ENCODE results near the gene PCBP3. TPM values are rescaled to one million over a fixed set of nuclear protein-coding genes. Genes with fewer than 3 reads are reported as not detected.
"Not testable (repeated sequence)": the region's sequence is repeated elsewhere in the genome, so short reads cannot be mapped to it uniquely, and the experiment has no call there.

PCBP3 gene
- total RNA-seq, 2 experiments from 2014 or later, result 5.3 to 6.6 TPM

- Mint-ChIP-seq H3K27ac (no peak overlapping the region), H3K27me3 (peaks cover 4% of the 10 kb centered on the region), H3K9me3 (no peaks in the 10 kb centered on the region), H3K36me3 (no peaks in the 10 kb centered on the region), H3K4me3 (no peak overlapping the region), H3K4me1 (ENCODE audit: low read depth) (peaks cover 20% of the 10 kb centered on the region)
- CTCF ChIA-PET, result interaction anchor here (1.2 kb wide), 1 partner anchor 46 kb away, joined by 3 read pairs; no protein-coding TSS in a partner anchor
- no peak for DNase-seq
- POLR2A ChIA-PET, result no interaction called here
- intact Hi-C loops (cut with micrococcal nuclease), result no loop called here
These were observed 233.1 kb downstream of the PCBP3 start for GRCh38 chr21:45876381-45877170.

DNA sequence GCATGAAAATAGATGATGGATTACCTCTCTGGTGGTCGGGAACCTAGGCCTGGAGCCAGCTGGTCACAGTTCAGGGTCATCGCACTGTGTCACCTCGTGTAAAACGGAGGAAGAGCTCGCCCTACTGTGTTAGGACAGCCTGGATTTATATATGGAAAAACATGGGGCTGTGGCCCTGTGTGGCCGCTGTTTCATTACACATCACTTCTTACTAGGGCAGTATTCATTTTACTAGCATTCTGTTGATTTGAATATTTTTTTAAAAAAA is 233.6 kb downstream of the PCBP3 start:
- no peak for DNase-seq
- H3K36me3 Mint-ChIP-seq, result no peaks in the 10 kb centered on the region
- peaks cover 23% of the 10 kb centered on the region for H3K4me1 Mint-ChIP-seq (ENCODE audit: low read depth)
- H3K27ac Mint-ChIP-seq, result no peak overlapping the region
- H3K4me3 Mint-ChIP-seq, result no peak overlapping the region
- CTCF ChIA-PET, result interaction anchor here (1.2 kb wide), 1 partner anchor 46 kb away, joined by 3 read pairs; no protein-coding TSS in a partner anchor
- intact Hi-C loops (cut with micrococcal nuclease), result no loop called here
- POLR2A ChIA-PET, result no interaction called here
- peaks cover 4% of the 10 kb centered on the region for H3K27me3 Mint-ChIP-seq
- H3K9me3 Mint-ChIP-seq, result no peaks in the 10 kb centered on the region

DNA sequence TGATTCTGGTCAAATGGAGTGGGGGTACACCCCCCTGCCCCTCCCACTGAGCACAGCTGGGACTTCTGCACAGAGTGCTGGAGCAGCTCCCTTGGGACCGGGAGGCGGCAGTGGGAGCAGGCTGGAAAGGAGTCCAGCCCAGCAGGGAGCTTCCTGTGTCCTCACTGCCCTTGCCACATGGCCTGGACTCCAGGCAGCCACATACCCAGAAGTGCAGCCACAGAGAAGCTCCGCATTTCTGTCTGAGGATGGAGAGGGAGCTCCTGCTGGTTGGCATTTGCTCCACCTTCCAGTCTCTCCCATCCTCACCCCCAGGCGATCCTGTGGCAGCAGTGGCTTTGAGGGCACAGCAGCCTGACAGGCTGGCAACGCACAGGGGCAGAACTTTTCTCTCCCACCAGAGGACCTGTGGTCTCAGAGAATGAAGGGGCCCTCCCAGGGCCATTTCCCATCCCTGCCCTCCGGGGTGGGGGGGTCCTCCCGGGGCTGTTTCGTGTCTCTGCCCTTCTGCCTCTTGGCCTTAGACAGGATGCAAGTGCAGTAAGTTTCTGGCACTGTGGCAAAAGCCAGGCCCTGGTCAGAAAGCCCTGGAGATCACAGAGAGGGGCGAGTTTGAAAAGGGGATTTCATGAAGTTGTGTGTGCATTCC is 234.4 kb downstream of the PCBP3 start:
- CTCF ChIA-PET, result interaction anchor here (1.0 kb wide), 1 partner anchor 12 kb away, joined by 5 read pairs; no protein-coding TSS in a partner anchor
- POLR2A ChIA-PET, result interaction anchor here (0.6 kb wide), 1 partner anchor 737 kb away, joined by 4 read pairs; no protein-coding TSS in a partner anchor
- intact Hi-C loops (cut with micrococcal nuclease), result no loop called here

DNA sequence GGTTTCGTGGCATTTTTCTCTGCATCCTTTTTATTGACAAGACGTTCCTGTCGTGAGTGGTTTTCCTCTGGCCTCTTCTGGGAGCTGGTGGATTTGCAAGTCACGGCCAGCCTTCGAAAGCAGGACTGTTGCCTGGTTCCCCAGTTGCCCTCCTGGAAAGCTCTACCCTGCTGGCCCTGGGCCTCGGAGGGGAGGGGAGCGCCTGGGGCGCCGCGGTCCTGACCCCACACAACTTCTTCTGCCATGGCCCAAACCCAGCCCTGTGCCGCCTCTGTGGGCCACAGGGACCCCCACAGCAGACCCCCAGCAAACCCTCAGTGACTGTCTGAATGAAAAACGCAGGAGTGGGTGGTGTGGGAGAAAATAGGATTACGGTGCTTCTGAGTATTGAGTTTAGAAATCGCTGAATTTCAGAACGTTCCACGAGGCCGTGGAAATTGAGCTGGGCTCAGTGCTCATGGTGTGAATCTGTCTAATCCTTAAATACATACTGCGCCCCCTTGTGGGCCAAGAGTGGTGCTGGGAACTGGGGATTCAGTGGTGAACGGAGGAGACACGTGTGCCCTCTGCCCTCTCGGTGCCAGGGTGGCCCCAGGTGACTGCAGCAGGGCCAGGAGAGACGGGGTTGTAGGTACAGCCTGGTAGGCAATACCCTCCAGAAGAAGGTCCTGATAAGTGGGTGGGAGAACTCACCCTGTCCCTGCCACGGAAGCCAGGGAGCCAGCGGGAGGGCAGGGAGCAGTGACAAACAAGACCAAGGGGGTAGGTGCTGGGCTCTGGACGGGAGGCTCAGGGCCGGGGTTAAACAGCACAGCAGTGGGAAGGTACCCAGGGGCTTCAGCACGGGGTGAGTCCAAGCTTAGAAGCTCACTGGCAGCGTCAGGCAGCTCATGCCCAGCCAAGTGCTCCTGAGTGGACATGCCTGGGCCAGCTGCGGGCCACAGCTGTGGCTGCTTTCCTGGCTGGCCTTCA is 236.9 kb downstream of the PCBP3 start:
- POLR2A ChIA-PET, result interaction anchor here (0.6 to 0.7 kb wide), 2 partner anchors 9 to 264 kb away, joined by 3 read pairs; no protein-coding TSS in a partner anchor
- no peaks in the 10 kb centered on the region for H3K36me3 Mint-ChIP-seq
- peaks cover 2% of the 10 kb centered on the region for H3K27me3 Mint-ChIP-seq
- peak; percentile 86 for DNase-seq
- H3K9me3 Mint-ChIP-seq, result no peaks in the 10 kb centered on the region
- intact Hi-C loops (cut with micrococcal nuclease), result loop anchor here (2.0 kb wide), 1 partner anchor 42 kb away; no protein-coding TSS in a partner anchor
- H3K27ac Mint-ChIP-seq, result peak overlapping the region; percentile 56
- CTCF ChIA-PET, result interaction anchor here (0.5 to 2.3 kb wide), 13 partner anchors 9 to 402 kb away, joined by 3 to 18 read pairs (median 4); no protein-coding TSS in a partner anchor
- H3K4me1 Mint-ChIP-seq (ENCODE audit: low read depth), result peaks cover 40% of the 10 kb centered on the region
- no peak overlapping the region for H3K4me3 Mint-ChIP-seq

More for the DNA sequence above, 234.4 kb downstream of the PCBP3 start:
- Mint-ChIP-seq H3K36me3 (no peaks in the 10 kb centered on the region), H3K9me3 (no peaks in the 10 kb centered on the region), H3K4me3 (no peak overlapping the region), H3K4me1 (ENCODE audit: low read depth) (peaks cover 29% of the 10 kb centered on the region), H3K27ac (no peak overlapping the region), H3K27me3 (peaks cover 4% of the 10 kb centered on the region)
- no peak for DNase-seq

- no peak for DNase-seq
- intact Hi-C loops (cut with micrococcal nuclease), result no loop called here
- peaks cover 63% of the 10 kb centered on the region for H3K4me1 Mint-ChIP-seq (ENCODE audit: low read depth)
- no peak overlapping the region for H3K27ac Mint-ChIP-seq
- no peaks in the 10 kb centered on the region for H3K9me3 Mint-ChIP-seq
- POLR2A ChIA-PET, result no interaction called here
- H3K36me3 Mint-ChIP-seq, result no peaks in the 10 kb centered on the region
- CTCF ChIA-PET, result no interaction called here
- no peak overlapping the region for H3K4me3 Mint-ChIP-seq
- H3K27me3 Mint-ChIP-seq, result peaks cover 1% of the 10 kb centered on the region
These were observed 239.1 kb downstream of the PCBP3 start for GRCh38 chr21:45882645-45883044.

DNA sequence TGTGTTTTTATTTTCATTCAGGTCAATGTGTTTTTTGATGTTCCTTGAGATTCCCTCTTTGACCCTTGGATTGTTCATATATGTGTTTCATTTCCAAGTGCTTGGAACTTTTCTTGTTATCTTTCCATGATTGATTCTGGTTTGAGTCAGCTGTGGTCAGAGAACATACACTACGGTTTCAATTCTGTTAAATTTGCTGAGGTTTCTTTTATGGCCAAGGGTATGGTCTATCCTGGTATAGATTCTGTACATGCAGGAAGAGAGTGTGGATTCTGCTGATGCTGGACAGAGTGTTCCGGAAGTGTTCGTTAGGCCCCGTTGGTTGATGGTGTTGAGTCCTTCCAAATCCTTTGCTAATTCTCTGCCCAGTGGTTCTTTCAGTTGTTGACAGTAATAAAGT is 239.6 kb downstream of the PCBP3 start:
- H3K27ac Mint-ChIP-seq, result no peak overlapping the region
- H3K9me3 Mint-ChIP-seq, result no peaks in the 10 kb centered on the region
- peaks cover 66% of the 10 kb centered on the region for H3K4me1 Mint-ChIP-seq (ENCODE audit: low read depth)
- CTCF ChIA-PET, result no interaction called here
- DNase-seq, result no peak
- POLR2A ChIA-PET, result no interaction called here
- no peaks in the 10 kb centered on the region for H3K36me3 Mint-ChIP-seq
- no peak overlapping the region for H3K4me3 Mint-ChIP-seq
- H3K27me3 Mint-ChIP-seq, result peaks cover 1% of the 10 kb centered on the region
- intact Hi-C loops (cut with micrococcal nuclease), result no loop called here

GRCh38 chr21:45885597-45885929 is 242.0 kb downstream of the PCBP3 start:
- CTCF ChIA-PET, result interaction anchor here (1.8 kb wide), 1 partner anchor 37 kb away, joined by 6 read pairs; no protein-coding TSS in a partner anchor
- H3K4me3 Mint-ChIP-seq, result no peak overlapping the region
- peak overlapping the region; percentile 81 for H3K27ac Mint-ChIP-seq
- H3K36me3 Mint-ChIP-seq, result no peaks in the 10 kb centered on the region
- no peak for DNase-seq
- intact Hi-C loops (cut with micrococcal nuclease), result no loop called here
- peaks cover 78% of the 10 kb centered on the region for H3K4me1 Mint-ChIP-seq (ENCODE audit: low read depth)
- H3K9me3 Mint-ChIP-seq, result no peaks in the 10 kb centered on the region
- POLR2A ChIA-PET, result no interaction called here
- peaks cover under 1% of the 10 kb centered on the region for H3K27me3 Mint-ChIP-seq

DNA sequence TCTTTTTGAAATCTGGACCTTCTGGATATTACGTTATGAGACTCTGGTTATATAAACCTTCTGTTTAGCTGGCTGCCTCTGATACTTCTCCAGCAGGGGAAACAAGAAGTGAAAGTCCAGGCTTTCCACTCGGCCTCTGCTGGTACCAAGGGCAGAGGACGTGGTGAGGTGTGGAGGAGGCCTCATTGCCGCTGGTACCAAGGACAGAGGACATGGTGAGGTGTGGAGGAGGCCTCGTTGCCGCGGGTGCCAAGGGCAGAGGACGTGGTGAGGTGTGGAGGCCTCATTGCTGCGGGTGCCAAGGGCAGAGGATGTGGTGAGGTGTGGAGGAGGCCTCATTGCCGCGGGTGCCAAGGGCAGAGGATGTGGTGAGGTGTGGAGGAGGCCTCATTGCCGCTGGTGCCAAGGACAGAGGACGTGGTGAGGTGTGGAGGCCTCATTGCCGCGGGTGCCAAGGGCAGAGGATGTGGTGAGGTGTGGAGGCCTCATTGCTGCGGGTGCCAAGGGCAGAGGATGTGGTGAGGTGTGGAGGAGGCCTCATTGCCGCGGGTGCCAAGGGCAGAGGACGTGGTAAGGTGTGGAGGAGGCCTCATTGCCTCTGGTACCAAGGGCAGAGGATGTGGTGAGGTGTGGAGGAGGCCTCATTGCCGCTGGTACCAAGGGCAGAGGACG is 242.5 kb downstream of the PCBP3 start:
- peaks cover 78% of the 10 kb centered on the region for H3K4me1 Mint-ChIP-seq (ENCODE audit: low read depth)
- peak; percentile 83 for DNase-seq
- peak overlapping the region; percentile 81 for H3K27ac Mint-ChIP-seq
- intact Hi-C loops (cut with micrococcal nuclease), result loop anchor here (2.0 kb wide), 1 partner anchor 67 kb away; no protein-coding TSS in a partner anchor
- H3K36me3 Mint-ChIP-seq, H3K27me3 Mint-ChIP-seq, H3K9me3 Mint-ChIP-seq, POLR2A ChIA-PET: not testable (repeated sequence)
- CTCF ChIA-PET, result interaction anchor here (1.8 kb wide), 1 partner anchor 37 kb away, joined by 6 read pairs; no protein-coding TSS in a partner anchor
- peak overlapping the region; percentile 12 for H3K4me3 Mint-ChIP-seq

- H3K4me1 Mint-ChIP-seq (ENCODE audit: low read depth), result peaks cover 79% of the 10 kb centered on the region
- no peaks in the 10 kb centered on the region for H3K27me3 Mint-ChIP-seq
- peak; percentile 47 for DNase-seq
- ChIA-PET POLR2A (no interaction called here), CTCF (interaction anchor here (1.2 kb wide), 1 partner anchor 36 kb away, joined by 5 read pairs; no protein-coding TSS in a partner anchor)
- no peaks in the 10 kb centered on the region for H3K9me3 Mint-ChIP-seq
- no peaks in the 10 kb centered on the region for H3K36me3 Mint-ChIP-seq
- peak overlapping the region; percentile 81 for H3K27ac Mint-ChIP-seq
- H3K4me3 Mint-ChIP-seq, result peak overlapping the region; percentile 12
- intact Hi-C loops (cut with micrococcal nuclease), result loop anchor here (2.0 kb wide), 1 partner anchor 68 kb away; no protein-coding TSS in a partner anchor
These were observed 243.1 kb downstream of the PCBP3 start for GRCh38 chr21:45886610-45887026.

- intact Hi-C loops (cut with micrococcal nuclease), result loop anchor here (2.0 kb wide), 1 partner anchor 68 kb away; no protein-coding TSS in a partner anchor
- no peaks in the 10 kb centered on the region for H3K27me3 Mint-ChIP-seq
- POLR2A ChIA-PET, result no interaction called here
- H3K36me3 Mint-ChIP-seq, result no peaks in the 10 kb centered on the region
- peaks cover 82% of the 10 kb centered on the region for H3K4me1 Mint-ChIP-seq (ENCODE audit: low read depth)
- H3K9me3 Mint-ChIP-seq, result no peaks in the 10 kb centered on the region
- CTCF ChIA-PET, result interaction anchor here (1.2 kb wide), 1 partner anchor 36 kb away, joined by 5 read pairs; no protein-coding TSS in a partner anchor
- no peak overlapping the region for H3K4me3 Mint-ChIP-seq
- no peak for DNase-seq
- H3K27ac Mint-ChIP-seq, result peak overlapping the region; percentile 34
These were observed 243.6 kb downstream of the PCBP3 start for GRCh38 chr21:45887120-45887611.

- no peaks in the 10 kb centered on the region for H3K36me3 Mint-ChIP-seq
- H3K27ac Mint-ChIP-seq, result no peak overlapping the region
- peaks cover 85% of the 10 kb centered on the region for H3K4me1 Mint-ChIP-seq (ENCODE audit: low read depth)
- POLR2A ChIA-PET, result no interaction called here
- H3K4me3 Mint-ChIP-seq, result no peak overlapping the region
- no peak for DNase-seq
- CTCF ChIA-PET, result interaction anchor here (1.2 kb wide), 1 partner anchor 35 kb away, joined by 5 read pairs; no protein-coding TSS in a partner anchor
- H3K27me3 Mint-ChIP-seq, result no peaks in the 10 kb centered on the region
- H3K9me3 Mint-ChIP-seq, result no peaks in the 10 kb centered on the region
- intact Hi-C loops (cut with micrococcal nuclease), result loop anchor here (2.0 kb wide), 1 partner anchor 69 kb away; no protein-coding TSS in a partner anchor
These were observed 244.3 kb downstream of the PCBP3 start for GRCh38 chr21:45887788-45888187.
